ENCODE data around the gene SLC38A7. TPM values are rescaled to one million over a fixed set of nuclear protein-coding genes. Genes with fewer than 3 reads are reported as not detected.

Gene SLC38A7
- total and polyA plus RNA-seq, 2 of the 13 experiments (the other 11 are each of a cell fraction or from before 2014, with no cell fraction given) = 13.2 to 14.1 TPM

GRCh38 chr16:58629733-58630640 lies 54.6 kb downstream of the SLC38A7 start, which contains the start of gene CNOT1 (continued):
- TF ChIP-seq, protein P1, sequence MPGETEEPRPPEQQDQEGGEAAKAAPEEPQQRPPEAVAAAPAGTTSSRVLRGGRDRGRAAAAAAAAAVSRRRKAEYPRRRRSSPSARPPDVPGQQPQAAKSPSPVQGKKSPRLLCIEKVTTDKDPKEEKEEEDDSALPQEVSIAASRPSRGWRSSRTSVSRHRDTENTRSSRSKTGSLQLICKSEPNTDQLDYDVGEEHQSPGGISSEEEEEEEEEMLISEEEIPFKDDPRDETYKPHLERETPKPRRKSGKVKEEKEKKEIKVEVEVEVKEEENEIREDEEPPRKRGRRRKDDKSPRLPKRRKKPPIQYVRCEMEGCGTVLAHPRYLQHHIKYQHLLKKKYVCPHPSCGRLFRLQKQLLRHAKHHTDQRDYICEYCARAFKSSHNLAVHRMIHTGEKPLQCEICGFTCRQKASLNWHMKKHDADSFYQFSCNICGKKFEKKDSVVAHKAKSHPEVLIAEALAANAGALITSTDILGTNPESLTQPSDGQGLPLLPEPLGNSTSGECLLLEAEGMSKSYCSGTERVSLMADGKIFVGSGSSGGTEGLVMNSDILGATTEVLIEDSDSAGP (CRISPR knock-in tag; IDR thresholded peaks at IDR 0.05; ENCODE audit: borderline replicate concordance) = peak; percentile 85; the same call in 1 of the 2 replicates
- TF ChIP-seq, protein P2, sequence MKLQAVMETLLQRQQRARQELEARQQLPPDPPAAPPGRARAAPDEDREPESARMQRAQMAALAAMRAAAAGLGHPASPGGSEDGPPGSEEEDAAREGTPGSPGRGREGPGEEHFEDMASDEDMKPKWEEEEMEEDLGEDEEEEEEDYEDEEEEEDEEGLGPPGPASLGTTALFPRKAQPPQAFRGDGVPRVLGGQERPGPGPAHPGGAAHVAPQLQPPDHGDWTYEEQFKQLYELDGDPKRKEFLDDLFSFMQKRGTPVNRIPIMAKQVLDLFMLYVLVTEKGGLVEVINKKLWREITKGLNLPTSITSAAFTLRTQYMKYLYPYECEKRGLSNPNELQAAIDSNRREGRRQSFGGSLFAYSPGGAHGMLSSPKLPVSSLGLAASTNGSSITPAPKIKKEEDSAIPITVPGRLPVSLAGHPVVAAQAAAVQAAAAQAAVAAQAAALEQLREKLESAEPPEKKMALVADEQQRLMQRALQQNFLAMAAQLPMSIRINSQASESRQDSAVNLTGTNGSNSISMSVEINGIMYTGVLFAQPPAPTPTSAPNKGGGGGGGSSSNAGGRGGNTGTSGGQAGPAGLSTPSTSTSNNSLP (IDR thresholded peaks at IDR 0.05; ENCODE audit: low read depth, low read length) = peak; percentile 66
- TF ChIP-seq ZNF225 (CRISPR knock-in tag; IDR thresholded peaks at IDR 0.05) = no peak; the same call in 1 of the 2 replicates
- peak; percentile 13; the same call in 1 of the 2 replicates for TF ChIP-seq MAF1 (CRISPR knock-in tag; IDR thresholded peaks at IDR 0.05; ENCODE audit: borderline replicate concordance)
- TF ChIP-seq, protein P3, sequence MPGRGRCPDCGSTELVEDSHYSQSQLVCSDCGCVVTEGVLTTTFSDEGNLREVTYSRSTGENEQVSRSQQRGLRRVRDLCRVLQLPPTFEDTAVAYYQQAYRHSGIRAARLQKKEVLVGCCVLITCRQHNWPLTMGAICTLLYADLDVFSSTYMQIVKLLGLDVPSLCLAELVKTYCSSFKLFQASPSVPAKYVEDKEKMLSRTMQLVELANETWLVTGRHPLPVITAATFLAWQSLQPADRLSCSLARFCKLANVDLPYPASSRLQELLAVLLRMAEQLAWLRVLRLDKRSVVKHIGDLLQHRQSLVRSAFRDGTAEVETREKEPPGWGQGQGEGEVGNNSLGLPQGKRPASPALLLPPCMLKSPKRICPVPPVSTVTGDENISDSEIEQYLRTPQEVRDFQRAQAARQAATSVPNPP (CRISPR knock-in tag; IDR thresholded peaks at IDR 0.05) = peak; percentile 46
- peak; percentile 51 for TF ChIP-seq GATAD2A (CRISPR knock-in tag; IDR thresholded peaks at IDR 0.05)
- TF ChIP-seq ZNF550 (CRISPR knock-in tag; IDR thresholded peaks at IDR 0.05; ENCODE audit: borderline replicate concordance) = peak; percentile 93; the same call in 1 of the 2 replicates
- TF ChIP-seq ZNF337 (CRISPR knock-in tag; IDR thresholded peaks at IDR 0.05; ENCODE audit: borderline replicate concordance, low read depth) = peak; percentile 69; the same call in 1 of the 2 replicates
- TF ChIP-seq, protein P4, sequence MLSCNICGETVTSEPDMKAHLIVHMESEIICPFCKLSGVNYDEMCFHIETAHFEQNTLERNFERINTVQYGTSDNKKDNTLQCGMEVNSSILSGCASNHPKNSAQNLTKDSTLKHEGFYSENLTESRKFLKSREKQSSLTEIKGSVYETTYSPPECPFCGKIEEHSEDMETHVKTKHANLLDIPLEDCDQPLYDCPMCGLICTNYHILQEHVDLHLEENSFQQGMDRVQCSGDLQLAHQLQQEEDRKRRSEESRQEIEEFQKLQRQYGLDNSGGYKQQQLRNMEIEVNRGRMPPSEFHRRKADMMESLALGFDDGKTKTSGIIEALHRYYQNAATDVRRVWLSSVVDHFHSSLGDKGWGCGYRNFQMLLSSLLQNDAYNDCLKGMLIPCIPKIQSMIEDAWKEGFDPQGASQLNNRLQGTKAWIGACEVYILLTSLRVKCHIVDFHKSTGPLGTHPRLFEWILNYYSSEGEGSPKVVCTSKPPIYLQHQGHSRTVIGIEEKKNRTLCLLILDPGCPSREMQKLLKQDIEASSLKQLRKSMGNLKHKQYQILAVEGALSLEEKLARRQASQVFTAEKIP (CRISPR knock-in tag; IDR thresholded peaks at IDR 0.05; ENCODE audit: borderline replicate concordance) = no peak
- no peak for TF ChIP-seq PLRG1 (conservative IDR thresholded peaks at IDR 0.05)
- 0 out of 2 replicates have a peak, but pooled peaks have one; percentile 42 for TF ChIP-seq KLF13 (CRISPR knock-in tag; IDR thresholded peaks at IDR 0.05)
- peak; percentile 75; the same call in 1 of the 2 replicates for TF ChIP-seq MIER2 (CRISPR knock-in tag; IDR thresholded peaks at IDR 0.05)
- TF ChIP-seq HMG20B (CRISPR knock-in tag; conservative IDR thresholded peaks at IDR 0.05) = 0 out of 2 replicates have a peak, but pooled peaks have one; percentile 54
- 0 out of 2 replicates have a peak, but pooled peaks have one; percentile 3 for TF ChIP-seq ZNF562 (CRISPR knock-in tag; IDR thresholded peaks at IDR 0.05; ENCODE audit: borderline replicate concordance)
- peak; percentile 90 for TF ChIP-seq SAP130 (CRISPR knock-in tag; IDR thresholded peaks at IDR 0.05; ENCODE audit: low read depth)
- peak; percentile 74; the same call in 1 of the 2 replicates for TF ChIP-seq ZNF138 (CRISPR knock-in tag; IDR thresholded peaks at IDR 0.05; ENCODE audit: low read depth)
- no peak for TF ChIP-seq NR1H2 (CRISPR knock-in tag; IDR thresholded peaks at IDR 0.05; ENCODE audit: borderline replicate concordance, low read depth)
- no peak; the same call in 1 of the 2 replicates for TF ChIP-seq ZNF274 (CRISPR knock-in tag; IDR thresholded peaks at IDR 0.05)
- no peak for TF ChIP-seq ZNF549 (CRISPR knock-in tag; IDR thresholded peaks at IDR 0.05)

All from HepG2 (cell line).